ENCODE results near the gene EXOC6B. TPM values are rescaled to one million over a fixed set of nuclear protein-coding genes. Genes with fewer than 3 reads are reported as not detected.

EXOC6B gene
- total RNA-seq, 1 donor from 2014 or later, result 7.7 TPM

DNA sequence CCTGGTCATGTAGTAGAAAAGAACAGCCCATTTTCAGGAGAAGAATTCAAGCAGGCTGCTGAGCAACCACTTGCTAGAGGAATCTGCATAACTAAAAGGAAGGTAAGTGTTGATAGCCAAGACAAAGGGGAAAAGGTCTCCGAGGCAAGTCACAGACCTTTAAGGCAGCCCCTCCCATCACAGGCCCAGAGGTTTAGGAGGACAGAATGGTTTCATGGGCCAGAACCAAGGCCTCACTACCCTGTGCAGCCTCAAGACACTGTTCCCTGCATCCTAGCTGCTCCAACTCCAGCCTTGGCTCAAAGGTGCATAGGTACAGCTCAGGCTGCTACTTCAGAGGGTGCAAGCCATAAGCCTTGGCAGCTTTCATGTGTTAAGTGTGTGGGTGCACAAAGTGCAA is 439.5 kb downstream of the EXOC6B start:
- TF ChIP-seq, protein P1, sequence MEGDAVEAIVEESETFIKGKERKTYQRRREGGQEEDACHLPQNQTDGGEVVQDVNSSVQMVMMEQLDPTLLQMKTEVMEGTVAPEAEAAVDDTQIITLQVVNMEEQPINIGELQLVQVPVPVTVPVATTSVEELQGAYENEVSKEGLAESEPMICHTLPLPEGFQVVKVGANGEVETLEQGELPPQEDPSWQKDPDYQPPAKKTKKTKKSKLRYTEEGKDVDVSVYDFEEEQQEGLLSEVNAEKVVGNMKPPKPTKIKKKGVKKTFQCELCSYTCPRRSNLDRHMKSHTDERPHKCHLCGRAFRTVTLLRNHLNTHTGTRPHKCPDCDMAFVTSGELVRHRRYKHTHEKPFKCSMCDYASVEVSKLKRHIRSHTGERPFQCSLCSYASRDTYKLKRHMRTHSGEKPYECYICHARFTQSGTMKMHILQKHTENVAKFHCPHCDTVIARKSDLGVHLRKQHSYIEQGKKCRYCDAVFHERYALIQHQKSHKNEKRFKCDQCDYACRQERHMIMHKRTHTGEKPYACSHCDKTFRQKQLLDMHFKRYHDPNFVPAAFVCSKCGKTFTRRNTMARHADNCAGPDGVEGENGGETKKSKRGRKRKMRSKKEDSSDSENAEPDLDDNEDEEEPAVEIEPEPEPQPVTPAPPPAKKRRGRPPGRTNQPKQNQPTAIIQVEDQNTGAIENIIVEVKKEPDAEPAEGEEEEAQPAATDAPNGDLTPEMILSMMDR (conservative IDR thresholded peaks at IDR 0.05; ENCODE audit: low read depth, low read length), result no peak
- no peak for DNase-seq (ENCODE audit: low read depth)
- no peak overlapping the region for H3K4me3 ChIP-seq (ENCODE audit: low read depth, low read length)

DNA sequence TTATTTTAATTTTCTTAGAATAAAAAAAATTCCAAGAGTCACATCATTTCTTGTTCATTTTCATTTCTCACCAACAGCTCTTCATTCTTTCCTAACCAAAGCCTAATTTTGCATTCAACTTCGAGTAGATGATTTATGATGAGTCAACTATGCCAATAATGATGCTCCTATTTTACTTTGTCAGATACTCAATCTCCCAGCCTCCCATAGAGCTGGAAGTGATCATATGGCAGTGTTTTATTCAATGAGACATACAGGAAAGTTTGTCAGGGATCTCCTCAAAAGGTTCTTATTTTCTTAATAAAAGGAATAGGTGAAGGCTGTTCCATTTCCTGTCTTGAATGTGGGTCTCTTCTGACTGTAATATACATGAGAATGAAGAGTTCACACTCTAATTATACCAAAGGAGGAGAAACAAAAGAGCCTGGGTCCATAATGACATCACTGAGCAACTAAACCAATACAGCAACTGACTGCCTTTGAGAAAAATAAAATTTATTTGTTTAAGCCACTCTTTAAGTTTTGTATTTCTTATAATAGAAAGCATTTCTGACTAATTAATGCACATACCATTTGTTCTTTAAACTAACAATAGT is 447.0 kb downstream of the EXOC6B start:
- no peak for DNase-seq (ENCODE audit: low read depth)
- no peak overlapping the region for H3K4me3 ChIP-seq (ENCODE audit: low read depth, low read length)
- TF ChIP-seq, protein P1 (conservative IDR thresholded peaks at IDR 0.05; ENCODE audit: low read depth, low read length), result no peak

DNA sequence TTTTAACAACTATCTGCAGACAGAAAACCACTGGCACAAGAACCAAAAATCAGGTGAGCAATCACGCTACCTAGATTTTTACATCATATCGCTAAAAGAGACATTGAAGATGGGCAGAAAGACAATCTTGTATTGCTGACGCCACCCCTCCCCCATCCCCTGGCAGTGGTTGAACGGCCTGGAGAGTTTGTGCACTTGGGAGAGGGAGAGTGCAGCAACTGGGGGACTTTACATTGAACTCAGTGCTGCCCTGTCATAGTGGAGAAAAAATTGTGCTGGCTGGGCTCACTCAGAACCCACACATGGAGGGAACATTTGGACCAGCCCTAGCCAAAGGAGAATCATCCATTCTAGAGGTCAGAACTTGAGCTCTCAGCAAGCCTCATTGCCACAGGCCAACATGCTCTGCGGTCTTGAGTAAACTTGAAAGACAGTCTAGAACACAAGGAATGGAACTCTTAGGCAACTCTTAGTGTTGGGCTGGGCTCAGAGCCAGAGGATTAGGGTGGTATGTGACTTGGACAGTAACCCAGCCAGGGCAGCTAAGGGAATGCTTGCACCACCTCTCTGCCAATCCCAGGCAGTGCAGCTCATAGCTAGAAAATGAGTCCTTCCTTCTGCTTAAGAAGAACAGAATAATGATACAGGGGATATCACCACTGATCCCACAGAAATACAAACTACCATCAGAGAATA is 458.2 kb downstream of the EXOC6B start:
- peak; percentile 90 for DNase-seq (ENCODE audit: low read depth)
- TF ChIP-seq, protein P1 (conservative IDR thresholded peaks at IDR 0.05; ENCODE audit: low read depth, low read length), result peak; percentile 67

DNA sequence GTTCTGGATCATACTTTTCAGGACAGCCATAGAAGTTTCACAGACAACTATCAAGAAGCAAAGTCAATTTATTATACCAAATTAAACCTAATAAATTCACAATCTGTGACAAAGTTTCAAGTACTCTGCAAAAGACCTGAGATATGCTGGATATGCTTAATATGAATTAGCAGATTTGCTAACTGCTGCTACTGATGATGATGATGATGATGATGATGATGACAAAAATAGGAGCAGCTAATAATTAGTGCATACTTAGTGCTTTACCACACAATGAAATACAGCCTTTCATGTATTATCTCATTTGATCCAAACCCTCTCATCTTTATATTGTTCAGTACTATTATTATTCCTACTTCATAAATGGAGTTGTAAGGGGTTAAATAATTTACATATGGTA is 462.4 kb downstream of the EXOC6B start:
- TF ChIP-seq, protein P1 (conservative IDR thresholded peaks at IDR 0.05; ENCODE audit: low read depth, low read length), result no peak
- DNase-seq (ENCODE audit: low read depth), result no peak
- H3K4me3 ChIP-seq (ENCODE audit: low read depth, low read length), result no peak overlapping the region

More for the DNA sequence above, 458.2 kb downstream of the EXOC6B start:
- H3K4me3 ChIP-seq (ENCODE audit: low read depth, low read length), result no peak overlapping the region

DNA sequence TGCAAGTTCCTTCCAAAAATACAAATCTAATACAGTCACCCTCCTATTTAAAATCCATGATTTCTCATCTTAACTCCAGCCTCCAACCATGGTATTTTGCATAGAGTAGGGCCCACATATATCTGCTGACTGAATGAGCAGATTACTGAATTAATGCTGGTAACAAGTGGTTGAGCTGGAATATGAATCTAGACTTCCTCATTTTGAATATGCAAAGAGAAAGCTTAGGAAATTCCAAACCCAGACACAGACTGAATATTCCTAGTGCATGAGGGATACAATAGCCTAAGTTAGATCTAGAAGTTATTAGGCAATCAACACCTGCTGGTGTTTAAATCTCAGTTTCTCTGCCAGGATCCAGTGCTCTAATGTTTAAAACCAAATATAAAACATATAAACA is 463.1 kb downstream of the EXOC6B start:
- TF ChIP-seq, protein P1 (conservative IDR thresholded peaks at IDR 0.05; ENCODE audit: low read depth, low read length), result no peak
- no peak overlapping the region for H3K4me3 ChIP-seq (ENCODE audit: low read depth, low read length)
- DNase-seq (ENCODE audit: low read depth), result no peak

DNA sequence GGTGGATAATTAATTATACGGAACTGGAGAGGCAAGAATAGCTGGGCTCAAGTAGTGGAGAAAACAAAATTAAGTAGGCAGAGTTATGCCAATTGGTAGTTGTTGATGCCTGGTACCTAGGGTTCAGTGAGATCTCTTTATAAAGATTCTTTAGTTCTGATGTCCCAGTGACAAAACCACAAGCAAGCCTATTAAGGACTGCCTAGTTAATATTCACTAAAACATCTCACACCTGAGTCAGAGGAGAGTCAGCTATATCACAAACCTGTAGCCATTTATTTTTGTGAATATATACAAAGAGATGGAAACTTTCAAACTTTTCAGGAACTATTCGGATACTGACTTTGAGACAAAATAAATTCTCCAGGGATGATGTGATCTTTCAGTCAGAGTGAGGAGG is 464.3 kb downstream of the EXOC6B start:
- peak; percentile 10 for DNase-seq (ENCODE audit: low read depth)
- TF ChIP-seq, protein P1 (conservative IDR thresholded peaks at IDR 0.05; ENCODE audit: low read depth, low read length), result no peak
- no peak overlapping the region for H3K4me3 ChIP-seq (ENCODE audit: low read depth, low read length)

DNA sequence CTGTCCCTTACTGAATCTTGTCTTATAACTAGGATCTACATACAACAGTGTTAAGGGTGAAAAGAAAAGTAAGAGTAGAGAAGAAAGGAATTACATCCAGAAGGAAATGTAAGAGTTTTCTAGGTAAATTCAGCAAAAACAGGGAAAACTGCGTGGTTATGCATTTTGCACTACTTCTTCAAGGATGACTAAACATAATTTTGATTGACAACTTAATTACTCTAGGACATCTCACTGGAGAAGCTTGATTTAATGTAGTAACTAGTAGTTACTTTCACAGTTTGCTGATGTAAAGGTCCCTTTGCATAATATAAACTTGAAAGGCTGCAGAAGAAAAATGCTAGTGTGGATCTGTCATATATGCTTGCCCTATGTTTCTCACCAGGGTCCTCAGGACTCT is 464.8 kb downstream of the EXOC6B start:
- no peak overlapping the region for H3K4me3 ChIP-seq (ENCODE audit: low read depth, low read length)
- DNase-seq (ENCODE audit: low read depth), result no peak
- TF ChIP-seq, protein P1 (conservative IDR thresholded peaks at IDR 0.05; ENCODE audit: low read depth, low read length), result no peak

Measured in epithelial cell of proximal tubule (primary cell).